BE2C (cell line): ENCODE data around the gene TRIM17.

Experiments
- DNase-seq: peaks from one replicate; pipeline ENCODE4 v3.0.0-alpha.2; 2020
- H3K27me3 ChIP-seq: fragments of 250-450 bp; sonication (Bioruptor Pico); 2 replicates; pipeline ENCODE4 v1.5.1; 2020; ENCODE audit warnings: mild to moderate bottlenecking
- H3K36me3 ChIP-seq: fragments of 250-450 bp; sonication (Bioruptor Pico); 2 replicates; pipeline ENCODE4 v1.5.1; 2020; ENCODE audit warnings: mild to moderate bottlenecking
- H3K4me1 ChIP-seq: fragments of 250-450 bp; sonication (Bioruptor Pico); 2 replicates; pipeline ENCODE4 v1.5.1; 2020
- H3K4me3 ChIP-seq: 2 replicates; pipeline ENCODE4 v1.5.1; 2011; ENCODE audit warnings: low read depth, low read length
- H3K9me3 ChIP-seq: fragments of 250-450 bp; sonication (Bioruptor Pico); 2 replicates; pipeline ENCODE4 v1.5.1; 2020
- CTCF ChIP-seq: IDR thresholded peaks from 2 replicates; pipeline ENCODE4 v1.5.1; 2012; ENCODE audit warnings: mild to moderate bottlenecking, low read depth, low read length

TRIM17 gene

GRCh38 chr1:228391411-228392020 lies 25.1 kb downstream of the TRIM17 start:
- no peak for TF ChIP-seq CTCF
- H3K4me3 ChIP-seq: no peak overlapping the region
- no peak for DNase-seq
- no peaks in the 10 kb centered on the region for H3K4me1 ChIP-seq
- H3K9me3 ChIP-seq: no peaks in the 10 kb centered on the region
- H3K27me3 ChIP-seq: no peaks in the 10 kb centered on the region
- peaks cover 16% of the 10 kb centered on the region for H3K36me3 ChIP-seq

GRCh38 chr1:228390649-228391048 lies 26.0 kb downstream of the TRIM17 start:
- H3K36me3 ChIP-seq: peaks cover 13% of the 10 kb centered on the region
- no peak for DNase-seq
- no peaks in the 10 kb centered on the region for H3K4me1 ChIP-seq
- no peaks in the 10 kb centered on the region for H3K27me3 ChIP-seq
- no peaks in the 10 kb centered on the region for H3K9me3 ChIP-seq
- no peak for TF ChIP-seq CTCF
- no peak overlapping the region for H3K4me3 ChIP-seq

GRCh38 chr1:228387321-228387720 lies 29.3 kb downstream of the TRIM17 start:
- Histone ChIP-seq H3K4me1 (no peaks in the 10 kb centered on the region), H3K36me3 (no peaks in the 10 kb centered on the region), H3K27me3 (no peaks in the 10 kb centered on the region), H3K4me3 (no peak overlapping the region), H3K9me3 (no peaks in the 10 kb centered on the region)
- no peak for DNase-seq
- TF ChIP-seq CTCF: no peak

- no peaks in the 10 kb centered on the region for H3K4me1 ChIP-seq
- TF ChIP-seq CTCF: no peak
- H3K9me3 ChIP-seq: no peaks in the 10 kb centered on the region
- no peak overlapping the region for H3K4me3 ChIP-seq
- DNase-seq: no peak
- H3K36me3 ChIP-seq: no peaks in the 10 kb centered on the region
- no peaks in the 10 kb centered on the region for H3K27me3 ChIP-seq
Observed at GRCh38 chr1:228385232-228385631, 31.4 kb downstream of the TRIM17 start.

- Histone ChIP-seq H3K27me3 (no peaks in the 10 kb centered on the region), H3K9me3 (no peaks in the 10 kb centered on the region), H3K4me1 (no peaks in the 10 kb centered on the region), H3K4me3 (no peak overlapping the region), H3K36me3 (no peaks in the 10 kb centered on the region)
- no peak for DNase-seq
- TF ChIP-seq CTCF: no peak
Observed at GRCh38 chr1:228383773-228384172, 32.9 kb downstream of the TRIM17 start.

GRCh38 chr1:228381356-228381755 lies 35.3 kb downstream of the TRIM17 start:
- DNase-seq: no peak
- Histone ChIP-seq H3K27me3 (no peaks in the 10 kb centered on the region), H3K4me3 (no peak overlapping the region), H3K9me3 (no peaks in the 10 kb centered on the region), H3K4me1 (no peaks in the 10 kb centered on the region), H3K36me3 (no peaks in the 10 kb centered on the region)
- no peak for TF ChIP-seq CTCF
